ENCODE data around the gene DDIAS.
"Not testable (repeated sequence)": the region's sequence is repeated elsewhere in the genome, so short reads cannot be mapped to it uniquely, and the experiment has no call there.

Gene DDIAS, protein sequence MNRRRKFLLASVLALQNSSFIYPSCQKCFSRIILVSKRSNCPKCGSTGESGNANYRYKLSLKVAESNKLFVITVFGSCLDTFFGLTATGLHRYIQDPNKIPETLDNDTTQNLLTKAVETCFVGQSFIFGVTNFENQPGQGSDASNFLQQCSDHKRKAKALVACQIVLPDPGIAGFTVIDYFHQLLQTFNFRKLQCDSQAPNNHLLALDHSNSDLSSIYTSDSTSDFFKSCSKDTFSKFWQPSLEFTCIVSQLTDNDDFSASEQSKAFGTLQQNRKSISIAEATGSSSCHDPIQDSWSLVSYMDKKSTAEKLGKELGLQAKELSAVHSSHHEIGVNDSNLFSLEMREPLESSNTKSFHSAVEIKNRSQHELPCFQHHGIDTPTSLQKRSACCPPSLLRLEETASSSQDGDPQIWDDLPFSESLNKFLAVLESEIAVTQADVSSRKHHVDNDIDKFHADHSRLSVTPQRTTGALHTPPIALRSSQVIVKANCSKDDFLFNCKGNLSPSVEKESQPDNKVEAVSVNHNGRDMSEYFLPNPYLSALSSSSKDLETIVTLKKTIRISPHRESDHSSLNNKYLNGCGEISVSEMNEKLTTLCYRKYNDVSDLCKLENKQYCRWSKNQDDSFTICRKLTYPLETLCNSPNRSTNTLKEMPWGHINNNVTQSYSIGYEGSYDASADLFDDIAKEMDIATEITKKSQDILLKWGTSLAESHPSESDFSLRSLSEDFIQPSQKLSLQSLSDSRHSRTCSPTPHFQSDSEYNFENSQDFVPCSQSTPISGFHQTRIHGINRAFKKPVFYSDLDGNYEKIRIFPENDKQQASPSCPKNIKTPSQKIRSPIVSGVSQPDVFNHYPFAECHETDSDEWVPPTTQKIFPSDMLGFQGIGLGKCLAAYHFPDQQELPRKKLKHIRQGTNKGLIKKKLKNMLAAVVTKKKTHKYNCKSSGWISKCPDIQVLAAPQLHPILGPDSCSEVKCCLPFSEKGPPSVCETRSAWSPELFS

DNA sequence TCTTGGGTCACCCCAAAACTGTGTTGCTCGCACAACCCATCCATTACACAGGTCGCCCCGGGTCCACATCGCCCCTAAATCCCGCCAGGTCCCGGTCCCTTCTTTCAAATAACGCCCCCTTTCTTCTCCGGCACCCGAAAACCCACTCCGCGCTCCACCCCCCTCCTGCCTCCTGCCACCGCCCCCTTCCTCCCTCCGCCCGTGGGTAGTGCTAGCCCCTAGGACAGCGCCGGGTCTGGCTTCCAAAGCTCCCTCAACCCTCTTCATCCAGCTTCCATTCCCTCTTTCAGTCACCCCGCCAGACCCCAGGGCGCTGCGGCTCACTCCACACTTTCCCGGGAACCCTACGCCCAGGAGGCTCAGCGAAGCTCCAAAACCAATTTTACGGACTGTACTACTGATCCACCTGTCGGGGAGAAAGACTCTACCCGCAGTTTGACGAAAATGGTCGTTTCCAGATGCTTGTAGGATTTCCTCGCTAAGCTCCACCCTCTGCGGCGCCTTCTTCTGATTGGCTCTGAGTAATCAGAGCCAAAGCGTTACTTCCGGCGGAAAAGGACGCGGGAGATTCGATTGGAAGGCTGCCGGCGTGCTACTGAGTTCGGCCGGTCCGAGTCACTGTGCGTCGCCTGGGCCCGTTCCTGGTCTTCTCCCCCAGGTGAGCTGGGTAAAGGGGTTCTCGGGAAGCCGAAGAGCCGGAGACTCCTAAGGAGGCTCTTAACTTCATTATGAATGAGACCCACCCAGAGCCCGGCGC lies at the start of gene DDIAS:
Gene DDIAS, plus strand, starts transcription at position 572 of the 757 bp plus-strand sequence. CDS start 13,003 bp downstream, outside the sequence.
- peak; percentile 93 for DNase-seq

DNA sequence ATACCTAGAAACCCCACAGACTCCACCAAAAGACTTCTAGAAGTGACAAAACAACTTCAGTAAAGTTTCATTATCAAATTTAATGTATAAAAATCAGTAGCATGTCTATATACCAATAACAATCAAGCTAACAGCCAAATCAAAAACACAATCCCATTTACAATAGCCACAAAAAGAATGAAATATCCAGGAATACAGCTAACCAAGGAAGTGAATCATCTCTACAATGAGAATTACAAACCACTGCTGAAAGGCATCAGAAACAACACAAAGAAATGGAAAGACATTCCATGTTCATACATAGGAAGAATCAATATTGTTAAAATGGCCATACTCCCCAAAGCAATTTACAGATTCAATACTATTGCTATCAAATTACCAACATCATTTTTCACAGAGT lies 47.3 kb upstream of the DDIAS start:
- DNase-seq: no peak

DNA sequence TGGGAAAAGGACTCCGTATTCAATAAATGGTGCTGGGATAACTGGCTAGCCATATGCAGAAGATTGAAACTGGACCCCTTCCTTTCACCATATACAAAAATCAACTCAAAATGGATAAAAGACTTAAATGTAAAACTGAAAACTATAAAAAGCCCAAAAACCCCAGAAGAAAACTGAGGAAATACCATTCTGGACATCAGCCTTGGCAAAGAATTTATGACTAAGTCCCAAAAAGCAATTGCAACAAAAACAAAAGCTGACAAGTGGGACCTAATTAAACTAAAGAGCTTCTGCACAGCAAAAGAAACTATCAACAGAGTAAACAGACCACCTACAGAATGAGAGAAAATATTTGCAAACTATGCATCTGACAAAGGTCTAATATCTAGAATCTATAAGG lies 46.6 kb upstream of the DDIAS start:
- DNase-seq: not testable (repeated sequence)

GRCh38 chr11:82855616-82856015 lies 45.9 kb upstream of the DDIAS start:
- DNase-seq: no peak

DNA sequence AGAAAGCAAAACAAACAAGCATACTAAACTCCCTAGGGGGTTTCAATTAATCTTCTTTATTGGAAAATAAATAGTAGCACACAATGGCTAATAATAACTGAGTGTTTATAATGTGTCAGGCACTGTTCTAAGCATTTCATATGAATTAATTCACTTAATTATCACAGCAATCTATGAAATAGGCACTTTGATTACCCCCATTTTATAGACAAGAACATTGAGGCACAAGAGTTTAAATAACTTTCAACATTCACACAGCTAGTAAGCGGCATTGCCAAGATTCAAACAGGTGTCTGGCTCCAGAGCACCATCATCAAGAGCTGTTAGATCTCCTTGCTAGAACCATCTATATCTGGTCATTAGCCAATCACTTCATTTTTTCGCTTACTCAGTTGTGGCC lies 44.4 kb upstream of the DDIAS start:
- no peak for DNase-seq

- DNase-seq: no peak
These were observed 43.4 kb upstream of the DDIAS start for GRCh38 chr11:82858133-82858532.

GRCh38 chr11:82858556-82859091 lies 42.9 kb upstream of the DDIAS start:
- no peak for DNase-seq

DNA sequence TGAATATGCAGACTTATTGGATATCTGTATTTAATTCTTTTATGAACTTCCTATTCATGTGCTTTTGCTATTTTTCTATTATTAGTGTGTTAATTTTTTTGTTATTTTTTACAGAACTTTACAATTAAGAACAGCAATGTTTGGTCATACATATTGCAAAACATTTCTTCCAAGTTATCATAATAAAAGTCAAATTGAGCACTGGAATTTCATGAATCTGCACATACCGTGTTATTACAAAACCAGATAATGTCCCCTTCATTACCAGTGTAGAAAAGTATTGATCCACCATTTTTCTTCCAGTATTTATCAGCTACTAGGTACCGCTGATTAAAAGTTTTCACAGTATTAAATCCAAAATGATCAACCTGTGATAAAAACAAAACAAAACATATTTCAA lies 41.8 kb upstream of the DDIAS start:
- DNase-seq: no peak

GRCh38 chr11:82862379-82862778 lies 39.2 kb upstream of the DDIAS start:
- no peak for DNase-seq

GRCh38 chr11:82863209-82863608 lies 38.3 kb upstream of the DDIAS start:
- no peak for DNase-seq

DNA sequence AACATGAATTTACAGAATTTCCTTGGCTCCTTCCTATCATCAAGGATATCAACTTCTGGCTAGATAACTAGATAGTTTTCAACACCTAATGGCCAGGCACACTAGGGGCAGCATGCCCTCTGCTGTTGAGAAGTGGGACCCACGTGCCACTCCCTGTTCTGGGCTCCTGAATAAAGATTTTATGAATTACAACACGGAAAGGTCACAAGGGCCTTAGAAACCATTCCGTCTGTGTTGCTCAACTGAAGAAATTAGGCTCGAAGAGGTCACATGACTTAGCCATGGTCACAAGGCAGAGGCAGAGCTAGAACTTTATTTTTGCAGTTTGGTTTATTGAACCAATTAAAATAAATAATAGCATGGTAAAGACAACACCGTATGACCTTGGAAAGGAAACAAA lies 37.3 kb upstream of the DDIAS start:
- DNase-seq: peak; percentile 37

- DNase-seq: no peak
These were observed 35.7 kb upstream of the DDIAS start for GRCh38 chr11:82865841-82866240.

DNA sequence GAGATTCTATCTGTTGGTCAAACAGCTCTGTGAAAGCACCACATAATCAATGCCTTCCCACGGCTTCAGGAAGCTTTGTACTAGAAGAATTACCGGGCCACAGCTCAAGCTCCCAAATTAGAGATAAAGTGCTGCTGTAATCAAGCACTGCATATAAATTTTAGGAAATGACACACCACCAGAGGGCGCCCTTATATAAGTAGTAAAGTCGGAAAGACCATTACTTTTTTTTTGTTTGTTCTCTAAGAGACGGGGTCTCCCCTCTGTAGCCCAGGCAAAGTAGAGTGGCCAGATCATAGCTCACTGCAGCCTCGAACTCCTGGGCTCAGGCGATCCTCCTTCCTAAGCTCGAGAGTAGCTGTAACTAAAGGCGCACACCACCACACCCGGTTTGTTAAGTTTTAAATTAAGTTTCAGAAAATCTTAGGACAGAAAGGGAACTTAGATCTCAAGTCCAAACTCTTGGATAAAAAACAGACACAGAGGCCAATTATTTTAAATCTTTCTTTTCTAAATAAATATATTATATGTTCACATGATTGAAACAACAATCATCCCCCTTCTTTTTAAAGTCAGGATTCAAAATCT lies 33.9 kb upstream of the DDIAS start:
- DNase-seq: peak; percentile 50

DNA sequence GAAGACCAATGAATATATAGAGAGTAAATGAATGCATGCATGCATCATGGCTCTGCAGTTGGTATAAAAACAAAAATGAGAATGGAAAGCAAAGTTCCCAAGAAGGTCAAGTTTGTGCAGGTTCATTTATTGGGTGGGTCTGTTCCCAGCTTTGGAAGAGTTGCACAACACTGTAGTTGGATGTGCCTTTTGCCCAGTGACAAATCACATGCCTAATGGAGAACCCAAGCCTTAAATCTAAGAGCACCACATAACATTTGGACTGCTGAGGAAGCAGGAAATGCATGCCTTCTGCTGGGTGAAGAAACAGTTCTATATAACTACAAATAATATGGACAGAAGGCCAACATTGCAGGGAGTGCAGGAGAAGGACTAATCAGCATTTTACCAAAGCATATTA lies 31.9 kb upstream of the DDIAS start:
- DNase-seq: no peak

- DNase-seq: no peak
These were observed 29.9 kb upstream of the DDIAS start for GRCh38 chr11:82871646-82872045.

DNA sequence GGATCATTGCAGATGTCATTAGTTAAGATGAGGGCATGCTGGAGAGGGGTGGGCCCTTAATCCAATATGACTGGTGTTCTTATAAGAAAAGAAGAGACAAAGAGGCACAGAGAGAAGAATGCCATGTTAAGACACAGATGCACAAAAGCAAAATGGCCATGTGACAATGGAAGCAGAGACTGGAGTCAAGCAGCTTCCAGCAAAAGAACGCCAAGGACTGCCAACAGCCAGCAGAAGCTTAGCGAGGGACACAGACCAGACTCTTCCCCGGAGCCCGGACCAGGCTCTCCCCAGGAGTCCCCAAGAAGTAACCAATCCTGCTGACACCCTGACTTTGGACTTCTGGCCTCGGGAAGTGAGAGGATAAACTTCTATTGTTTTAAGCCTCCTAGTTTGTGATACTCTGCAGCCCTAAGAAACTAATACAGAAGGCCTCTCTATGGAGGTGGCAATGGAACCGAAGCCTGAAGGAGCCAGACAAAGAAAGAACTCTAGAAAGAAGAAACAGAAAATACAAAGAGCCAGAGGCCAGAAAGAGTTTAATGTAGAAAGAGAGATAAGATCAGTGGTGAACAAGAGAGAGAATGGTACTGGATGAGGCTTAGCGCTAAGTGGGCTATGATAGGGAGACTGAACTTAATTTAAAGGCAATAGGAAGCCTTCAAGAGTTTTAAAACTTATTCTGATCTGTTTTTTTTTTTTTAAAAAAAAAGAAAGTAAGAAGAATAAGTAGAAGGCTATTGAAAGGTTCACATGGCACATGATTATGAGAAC lies 29.0 kb upstream of the DDIAS start:
- no peak for DNase-seq

GRCh38 chr11:82873919-82874333 lies 27.6 kb upstream of the DDIAS start:
- no peak for DNase-seq

GRCh38 chr11:82874646-82875523 lies 26.7 kb upstream of the DDIAS start:
- DNase-seq: no peak

- DNase-seq: no peak
These were observed 17.7 kb upstream of the DDIAS start for GRCh38 chr11:82883853-82884252.
